Measurements from ENCODE around the gene ATPAF2. TPM values are rescaled to one million over a fixed set of nuclear protein-coding genes. Genes with fewer than 3 reads are reported as not detected.
A peak's percentile ranks its signal among the peaks of the same experiment; 100 is the strongest.

ATPAF2 gene
- polyA plus RNA-seq, 2 of the 4 experiments (the other 2 are of a cell fraction): 20.0 to 21.4 TPM

DNA sequence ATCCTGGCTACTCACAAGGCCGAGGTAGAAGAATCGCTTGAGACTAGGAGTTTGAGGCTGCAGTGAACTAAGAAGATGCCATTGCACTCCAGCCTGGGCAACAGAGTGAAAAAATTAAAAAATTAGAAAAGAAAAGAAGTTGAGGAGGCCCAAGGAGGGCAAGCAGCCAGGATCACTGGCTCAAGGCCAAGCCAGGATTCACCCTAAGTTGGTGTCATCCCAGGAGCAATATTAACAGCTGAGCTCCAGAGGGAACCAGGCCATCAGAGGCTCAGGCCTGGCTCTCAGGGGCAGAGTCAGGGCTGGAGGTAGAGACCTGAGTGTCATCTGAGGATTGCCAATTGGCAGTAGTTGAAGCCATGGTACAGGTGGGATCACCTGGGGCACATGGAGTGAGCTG lies 45.6 kb downstream of the ATPAF2 start:
- H3K4me2 ChIP-seq: no peak overlapping the region
- no peak for FAIRE-seq
- DNase-seq (ENCODE audit: low read depth in 1 of 2, low spot score in 1 of 2): no peak
- H3K4me1 ChIP-seq: peaks cover 42% of the 10 kb centered on the region
- no peaks in the 10 kb centered on the region for H3K9me3 ChIP-seq
- no peak overlapping the region for H3K4me3 ChIP-seq
- no peak for ATAC-seq
- POLR2A ChIA-PET: no interaction called here
- H3K27ac ChIP-seq: peak overlapping the region in 1 of 2 experiments; percentile 84; a peak in 3 of 6 replicates
- WGBS (ENCODE audit: missing lambda C conversion rate): 98% methylated on average over 2 of the region's 2 CpGs
- TF ChIP-seq RNF2 (IDR thresholded peaks at IDR 0.05; ENCODE audit: borderline replicate concordance, low read depth) (no peak), KDM1A (IDR thresholded peaks at IDR 0.05; ENCODE audit: low read depth) (no peak), NFE2L2 (conservative IDR thresholded peaks at IDR 0.05; ENCODE audit: low read length) (no peak), TP53 (CRISPR knock-in tag; IDR thresholded peaks at IDR 0.05) (no peak), BHLHE40 (IDR thresholded peaks at IDR 0.05; ENCODE audit: low read depth, low read length) (no peak), RAD21 (conservative IDR thresholded peaks at IDR 0.05 in 1 of 2, IDR thresholded peaks at IDR 0.05 in 1 of 2) (no peak), ZSCAN20 (CRISPR knock-in tag; IDR thresholded peaks at IDR 0.05) (no peak), CHD4 (IDR thresholded peaks at IDR 0.05; ENCODE audit: borderline replicate concordance) (no peak), ZFP36 (IDR thresholded peaks at IDR 0.05; ENCODE audit: borderline replicate concordance, partially characterized antibody) (no peak), JUN (IDR thresholded peaks at IDR 0.05) (no peak), USF2 (IDR thresholded peaks at IDR 0.05) (no peak)
- TF ChIP-seq, protein P1, sequence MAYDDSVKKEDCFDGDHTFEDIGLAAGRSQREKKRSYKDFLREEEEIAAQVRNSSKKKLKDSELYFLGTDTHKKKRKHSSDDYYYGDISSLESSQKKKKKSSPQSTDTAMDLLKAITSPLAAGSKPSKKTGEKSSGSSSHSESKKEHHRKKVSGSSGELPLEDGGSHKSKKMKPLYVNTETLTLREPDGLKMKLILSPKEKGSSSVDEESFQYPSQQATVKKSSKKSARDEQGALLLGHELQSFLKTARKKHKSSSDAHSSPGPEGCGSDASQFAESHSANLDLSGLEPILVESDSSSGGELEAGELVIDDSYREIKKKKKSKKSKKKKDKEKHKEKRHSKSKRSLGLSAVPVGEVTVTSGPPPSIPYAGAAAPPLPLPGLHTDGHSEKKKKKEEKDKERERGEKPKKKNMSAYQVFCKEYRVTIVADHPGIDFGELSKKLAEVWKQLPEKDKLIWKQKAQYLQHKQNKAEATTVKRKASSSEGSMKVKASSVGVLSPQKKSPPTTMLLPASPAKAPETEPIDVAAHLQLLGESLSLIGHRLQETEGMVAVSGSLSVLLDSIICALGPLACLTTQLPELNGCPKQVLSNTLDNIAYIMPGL (CRISPR knock-in tag; IDR thresholded peaks at IDR 0.05; ENCODE audit: borderline replicate concordance): no peak
- CTCF ChIA-PET: interaction anchor here (1.4 to 5.1 kb wide), 9 partner anchors 9 to 102 kb away, joined by 3 to 34 read pairs (median 9); no protein-coding TSS in a partner anchor

DNA sequence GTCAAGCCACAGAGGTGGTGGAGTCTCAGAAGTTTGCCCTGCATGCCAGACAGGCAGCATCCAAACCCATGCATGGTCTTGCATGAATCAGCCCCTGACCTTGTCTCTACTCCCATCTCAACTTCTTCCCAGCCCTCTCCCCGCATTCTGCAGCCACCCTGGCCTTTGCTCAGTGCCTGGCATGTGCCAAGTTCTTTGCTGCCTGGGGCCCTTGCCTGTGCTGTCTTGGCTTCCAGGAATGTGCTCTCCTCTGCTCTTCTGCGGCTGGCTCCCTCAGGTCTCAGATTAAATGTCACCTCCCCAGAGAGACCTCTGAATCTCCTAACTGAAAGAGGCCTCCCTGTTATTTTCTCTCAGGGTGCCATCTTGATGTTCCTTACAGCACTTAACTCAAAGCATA lies 48.7 kb downstream of the ATPAF2 start:
- Histone ChIP-seq H3K27ac (peak overlapping the region; percentile 64 to 84), H3K9me3 (no peaks in the 10 kb centered on the region), H3K4me3 (no peak overlapping the region), H3K4me1 (peaks cover 42% of the 10 kb centered on the region), H3K4me2 (peak overlapping the region; percentile 66)
- DNase-seq (ENCODE audit: low read depth in 1 of 2, low spot score in 1 of 2): peak in 1 of 2 experiments; percentile 37
- CTCF ChIA-PET: interaction anchor here (1.8 to 5.1 kb wide), 3 partner anchors 43 to 99 kb away, joined by 5 to 29 read pairs (median 15); no protein-coding TSS in a partner anchor
- TF ChIP-seq, protein P2, sequence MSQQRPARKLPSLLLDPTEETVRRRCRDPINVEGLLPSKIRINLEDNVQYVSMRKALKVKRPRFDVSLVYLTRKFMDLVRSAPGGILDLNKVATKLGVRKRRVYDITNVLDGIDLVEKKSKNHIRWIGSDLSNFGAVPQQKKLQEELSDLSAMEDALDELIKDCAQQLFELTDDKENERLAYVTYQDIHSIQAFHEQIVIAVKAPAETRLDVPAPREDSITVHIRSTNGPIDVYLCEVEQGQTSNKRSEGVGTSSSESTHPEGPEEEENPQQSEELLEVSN (IDR thresholded peaks at IDR 0.05; ENCODE audit: borderline replicate concordance, low read depth): 0 out of 2 replicates have a peak, but pooled peaks have one; percentile 11
- TF ChIP-seq FOSL2 (IDR thresholded peaks at IDR 0.05): no peak
- no peak for TF ChIP-seq FOSL2 (CRISPR knock-in tag; IDR thresholded peaks at IDR 0.05)
- TF ChIP-seq, protein P3, sequence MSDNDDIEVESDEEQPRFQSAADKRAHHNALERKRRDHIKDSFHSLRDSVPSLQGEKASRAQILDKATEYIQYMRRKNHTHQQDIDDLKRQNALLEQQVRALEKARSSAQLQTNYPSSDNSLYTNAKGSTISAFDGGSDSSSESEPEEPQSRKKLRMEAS (IDR thresholded peaks at IDR 0.05): peak; percentile 73
- peak; percentile 3 to 47; a peak in 3 of 6 replicates for ATAC-seq
- peak; percentile 76 for FAIRE-seq
- POLR2A ChIA-PET: no interaction called here
- 10% methylated on average over 2 of the region's 2 CpGs for WGBS (ENCODE audit: missing lambda C conversion rate)

- Histone ChIP-seq H3K4me3 (no peak overlapping the region), H3K9me3 (no peaks in the 10 kb centered on the region), H3K4me1 (peaks cover 40% of the 10 kb centered on the region), H3K4me2 (peak overlapping the region; percentile 66; the same call in 1 of the 3 replicates), H3K27ac (peak overlapping the region; percentile 64 to 84)
- ATAC-seq: no peak
- TF ChIP-seq NR3C1 (IDR thresholded peaks at IDR 0.05) (no peak), RARB (CRISPR knock-in tag; IDR thresholded peaks at IDR 0.05) (no peak), SMC3 (IDR thresholded peaks at IDR 0.05) (no peak), ZC3H11A (IDR thresholded peaks at IDR 0.05) (no peak), KDM1A (IDR thresholded peaks at IDR 0.05; ENCODE audit: low read depth) (no peak), TP53 (CRISPR knock-in tag; IDR thresholded peaks at IDR 0.05) (no peak), HOXB5 (CRISPR knock-in tag; IDR thresholded peaks at IDR 0.05) (no peak), CBX2 (IDR thresholded peaks at IDR 0.05; ENCODE audit: borderline replicate concordance, low read depth) (no peak), FOSB (CRISPR knock-in tag; IDR thresholded peaks at IDR 0.05) (no peak), TFCP2L1 (CRISPR knock-in tag; IDR thresholded peaks at IDR 0.05) (no peak), MYC (IDR thresholded peaks at IDR 0.05; ENCODE audit: borderline replicate concordance, low read length) (no peak), SREBF2 (IDR thresholded peaks at IDR 0.05) (no peak)
- ChIA-PET CTCF (interaction anchor here (1.1 to 5.1 kb wide), 6 partner anchors 11 to 177 kb away, joined by 3 to 29 read pairs (median 6); no protein-coding TSS in a partner anchor), POLR2A (no interaction called here)
- WGBS (ENCODE audit: missing lambda C conversion rate): 95% methylated on average over 10 of the region's 10 CpGs
- FAIRE-seq: no peak
- no peak for DNase-seq (ENCODE audit: low read depth in 1 of 2, low spot score in 1 of 2)
Measured at GRCh38 chr17:17989618-17990017, 49.4 kb downstream of the ATPAF2 start.
